ENCODE data around the gene MAP6.
A peak's percentile ranks its signal among the peaks of the same experiment; 100 is the strongest.
"Not testable (repeated sequence)": the region's sequence is repeated elsewhere in the genome, so short reads cannot be mapped to it uniquely, and the experiment has no call there.

The MAP6 gene

DNA sequence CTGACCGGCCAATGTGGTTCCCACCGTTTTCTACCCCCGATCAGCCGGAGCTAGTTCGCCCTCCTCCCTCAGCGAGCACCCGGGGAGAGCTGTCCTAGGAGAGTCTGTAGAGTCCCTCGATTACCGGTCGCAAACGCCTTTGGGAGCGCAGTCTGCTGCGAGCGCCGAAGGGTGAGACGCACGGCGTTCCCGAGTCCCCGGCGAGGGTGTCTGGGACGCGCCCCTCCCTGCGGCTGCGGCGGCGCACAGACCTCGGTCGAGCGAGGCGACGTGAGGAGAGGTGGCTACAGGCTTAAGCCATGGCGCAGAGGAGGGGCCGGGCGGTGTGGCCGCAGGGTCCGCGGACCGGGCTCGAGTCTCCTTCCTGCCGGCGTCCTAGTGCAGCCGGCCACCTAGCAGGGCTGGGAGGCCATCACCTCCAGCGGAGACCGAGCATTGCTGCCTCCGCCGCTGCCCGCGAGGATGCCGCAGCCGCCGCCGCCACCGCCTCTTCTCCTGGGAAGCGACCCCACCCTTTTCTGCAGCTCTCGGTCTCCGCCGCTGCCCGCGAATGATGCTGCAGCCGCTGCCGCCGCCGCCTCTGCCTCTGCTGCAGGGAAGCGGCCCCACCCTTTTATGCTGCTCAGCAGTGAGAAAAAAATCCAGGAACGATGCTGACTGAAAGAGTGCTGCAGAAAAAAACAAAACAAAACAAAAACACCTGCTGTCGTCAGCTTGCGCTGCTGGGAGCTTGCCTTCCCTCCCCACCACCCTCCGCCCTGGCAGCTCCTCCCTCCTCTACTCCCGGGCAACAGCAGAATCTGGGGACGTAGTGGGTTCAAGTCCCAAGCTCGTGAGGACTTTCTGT is at the start of gene MAP6:
Gene MAP6, minus strand, starts transcription at position 588 of the 847 bp plus-strand sequence. CDS start 669 bp downstream, outside the sequence.
- DNase-seq (ENCODE audit: low spot score): no peak

DNA sequence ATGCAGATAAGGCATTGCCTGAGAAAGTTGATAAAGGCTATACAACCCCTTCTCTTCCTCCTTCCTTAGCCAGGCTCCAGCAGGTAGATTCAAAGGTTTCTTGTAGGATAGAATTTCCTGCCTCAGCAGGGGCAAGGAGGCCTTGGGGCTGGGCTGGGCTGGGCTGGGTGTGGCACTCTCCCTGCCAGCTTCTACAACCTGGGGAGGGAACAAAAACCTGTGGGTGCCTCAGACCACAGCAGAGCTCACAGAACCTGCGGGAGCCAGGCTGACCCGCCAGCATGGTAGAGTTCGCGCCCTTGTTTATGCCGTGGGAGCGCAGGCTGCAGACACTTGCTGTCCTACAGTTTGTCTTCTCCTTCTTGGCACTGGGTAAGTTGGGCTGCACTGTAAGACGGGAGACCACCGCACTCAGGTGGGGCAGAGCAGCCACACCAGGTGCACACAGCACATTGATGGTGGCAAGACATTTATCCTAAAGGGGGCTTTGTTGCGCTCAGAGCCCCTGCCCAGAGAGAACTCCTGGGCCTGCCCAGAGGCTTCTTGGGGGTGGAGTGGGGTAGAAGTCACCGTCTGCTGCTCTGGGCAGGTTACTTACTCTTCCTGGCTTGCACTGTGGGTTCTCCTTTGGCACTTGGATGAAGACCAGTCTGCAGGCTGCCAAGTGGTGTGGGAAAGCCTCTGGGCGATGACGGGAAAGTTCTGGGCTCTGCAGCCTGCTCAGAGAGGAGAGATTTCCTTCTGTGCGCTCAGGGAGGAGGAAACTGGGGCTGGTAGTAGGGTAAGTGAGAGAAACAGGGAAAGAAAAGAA is 49.0 kb upstream of the MAP6 start, which contains the start of gene MOGAT2:
Gene MOGAT2, plus strand, starts transcription at position 231 of the 811 bp plus-strand sequence. Its CDS starts 51 bp downstream, at position 282.
- DNase-seq (ENCODE audit: low spot score): no peak

DNA sequence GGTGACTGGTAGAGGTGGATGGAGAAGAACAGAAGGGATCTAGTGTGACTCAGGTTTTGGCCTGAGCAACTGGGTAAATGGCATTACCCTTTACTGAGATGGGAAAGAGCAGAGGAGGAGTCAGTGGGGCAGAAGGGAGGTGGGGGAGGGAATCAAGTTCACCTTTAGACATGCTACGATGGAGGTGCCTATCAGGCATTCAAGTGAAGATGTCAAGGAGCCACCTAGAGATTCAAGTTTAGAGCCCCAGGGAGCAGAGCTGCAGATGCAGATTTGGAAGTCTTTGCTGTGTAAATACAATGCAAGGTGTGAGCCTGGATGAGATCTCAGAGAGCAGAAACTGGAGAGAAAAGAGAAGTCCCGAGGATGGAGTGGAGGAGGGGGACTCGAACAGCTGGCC is 47.8 kb upstream of the MAP6 start:
- DNase-seq (ENCODE audit: low spot score): no peak

DNA sequence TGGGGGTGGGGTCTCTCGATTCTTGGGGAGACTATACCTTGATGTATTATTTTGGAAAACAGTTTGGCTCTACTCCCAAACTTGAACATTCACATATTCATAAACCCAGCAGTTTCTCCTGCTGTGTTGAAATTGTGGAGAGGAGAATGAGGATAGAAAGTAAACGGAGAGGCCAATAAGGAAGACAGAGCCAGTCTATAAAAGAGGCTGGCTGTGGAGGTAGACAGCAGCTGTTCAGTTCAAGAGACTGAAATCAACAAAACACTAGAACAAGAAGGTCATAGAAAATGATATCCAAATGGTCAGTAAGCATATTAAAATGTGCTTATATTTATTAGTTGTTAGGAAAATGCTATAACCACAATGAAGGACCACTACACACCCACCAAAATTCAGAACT is 46.9 kb upstream of the MAP6 start:
- no peak for DNase-seq (ENCODE audit: low spot score)

DNA sequence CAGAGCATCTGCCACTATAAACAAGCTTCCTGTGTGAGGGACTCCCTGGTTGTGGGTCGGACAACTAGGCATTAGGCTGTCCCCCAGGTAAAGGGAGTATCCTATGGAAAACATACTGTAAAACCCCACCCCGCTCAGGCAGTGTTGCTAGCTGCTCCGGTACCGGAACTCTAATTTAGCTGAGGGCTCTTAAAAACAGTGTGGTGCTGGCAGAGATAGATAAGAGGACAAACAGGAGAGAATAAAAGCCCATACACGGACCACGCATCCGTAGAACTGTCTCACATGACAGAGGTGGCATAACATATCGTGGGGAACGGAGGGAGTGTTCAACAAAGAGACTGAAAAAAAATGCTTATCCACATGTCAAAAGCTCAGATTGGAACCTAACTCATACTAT is 45.4 kb upstream of the MAP6 start:
- DNase-seq (ENCODE audit: low spot score): no peak

DNA sequence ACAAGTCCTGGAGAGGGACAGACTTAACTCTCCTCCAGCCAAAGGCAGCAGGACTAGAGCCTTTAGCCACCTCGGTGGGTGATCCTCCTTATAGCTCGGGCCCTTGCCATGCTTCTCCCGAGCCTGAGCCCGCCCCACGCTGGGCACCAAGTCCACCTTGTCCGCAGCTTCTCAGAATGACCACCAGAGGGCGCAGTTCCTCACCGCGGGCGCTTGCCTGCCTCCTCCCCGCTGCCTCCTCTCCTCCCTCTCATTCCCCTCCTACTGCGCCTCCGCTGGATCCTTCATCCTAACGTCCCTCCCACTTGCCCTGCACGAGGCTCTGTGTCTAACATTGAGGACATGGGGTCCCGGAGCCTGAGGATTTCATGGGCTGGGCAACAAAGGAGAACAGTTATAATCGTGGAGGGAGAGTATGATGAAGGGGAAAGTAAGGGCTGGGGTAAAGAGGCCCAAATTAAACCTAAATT is 37.5 kb upstream of the MAP6 start:
- DNase-seq (ENCODE audit: low spot score): peak; percentile 70

DNA sequence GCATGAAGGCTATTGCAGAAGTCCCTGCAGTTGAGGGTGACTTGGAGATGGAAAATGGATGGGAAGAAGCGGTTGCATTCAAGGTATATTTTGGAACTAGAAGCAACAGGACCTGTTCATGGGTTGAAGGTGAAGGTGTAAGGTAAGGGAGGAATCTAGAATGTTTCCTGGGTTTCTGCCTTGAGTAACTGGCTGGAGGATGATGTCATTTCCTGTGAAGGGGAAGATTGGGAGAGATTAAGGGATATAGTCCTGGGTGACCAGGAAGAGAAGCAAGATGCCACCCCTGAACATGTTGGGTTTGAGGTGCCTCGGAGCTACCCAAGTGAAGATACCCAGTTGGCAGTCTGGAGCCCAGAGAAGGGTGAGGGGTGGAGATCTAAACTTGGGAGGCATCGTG is 36.7 kb upstream of the MAP6 start:
- no peak for DNase-seq (ENCODE audit: low spot score)

DNA sequence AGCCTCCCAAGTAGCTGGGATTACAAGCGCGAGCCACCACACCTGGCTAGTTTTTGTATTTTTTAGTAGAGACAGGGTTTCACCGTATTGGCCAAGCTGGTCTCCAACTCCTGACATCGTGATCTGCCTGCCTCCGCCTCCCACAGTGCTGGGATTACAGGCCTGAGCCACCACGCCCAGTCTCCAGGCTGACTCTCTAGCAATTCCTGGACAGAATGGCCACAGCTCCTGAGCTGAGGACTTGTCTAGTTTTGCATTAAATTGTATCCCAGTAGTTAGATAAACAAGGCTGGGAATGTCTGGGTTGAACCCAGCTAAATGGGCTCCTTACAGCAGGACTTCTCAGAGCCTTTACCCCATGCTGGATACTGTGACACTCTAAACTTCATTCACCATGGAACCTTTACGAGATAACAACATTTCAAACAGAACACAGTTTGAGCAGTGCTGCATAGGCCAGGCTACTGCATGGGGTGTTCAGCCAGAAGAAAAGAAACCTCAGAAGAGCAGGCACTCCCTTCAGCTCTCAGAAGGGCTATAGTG is 34.9 kb upstream of the MAP6 start:
- DNase-seq (ENCODE audit: low spot score): no peak

DNA sequence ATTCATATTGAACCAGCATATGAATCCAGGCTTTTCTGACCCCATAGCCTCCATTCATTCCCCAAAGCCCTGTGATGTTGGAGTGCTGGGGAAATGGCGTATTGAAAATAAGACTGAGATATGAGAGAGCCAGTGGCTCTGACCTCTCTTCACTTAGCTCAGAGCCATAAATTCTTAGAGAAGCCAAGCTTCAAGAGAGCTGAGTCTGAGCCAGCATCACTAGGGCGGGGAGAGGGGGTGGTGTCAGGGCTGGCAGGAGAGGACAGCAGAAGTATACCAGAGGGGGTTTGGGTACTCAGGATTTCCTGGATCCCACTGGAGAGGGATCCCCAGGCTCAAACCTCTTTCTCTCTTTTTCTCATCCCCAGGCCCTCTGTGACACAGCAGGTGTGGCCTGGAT is 32.1 kb upstream of the MAP6 start:
- DNase-seq (ENCODE audit: low spot score): no peak

DNA sequence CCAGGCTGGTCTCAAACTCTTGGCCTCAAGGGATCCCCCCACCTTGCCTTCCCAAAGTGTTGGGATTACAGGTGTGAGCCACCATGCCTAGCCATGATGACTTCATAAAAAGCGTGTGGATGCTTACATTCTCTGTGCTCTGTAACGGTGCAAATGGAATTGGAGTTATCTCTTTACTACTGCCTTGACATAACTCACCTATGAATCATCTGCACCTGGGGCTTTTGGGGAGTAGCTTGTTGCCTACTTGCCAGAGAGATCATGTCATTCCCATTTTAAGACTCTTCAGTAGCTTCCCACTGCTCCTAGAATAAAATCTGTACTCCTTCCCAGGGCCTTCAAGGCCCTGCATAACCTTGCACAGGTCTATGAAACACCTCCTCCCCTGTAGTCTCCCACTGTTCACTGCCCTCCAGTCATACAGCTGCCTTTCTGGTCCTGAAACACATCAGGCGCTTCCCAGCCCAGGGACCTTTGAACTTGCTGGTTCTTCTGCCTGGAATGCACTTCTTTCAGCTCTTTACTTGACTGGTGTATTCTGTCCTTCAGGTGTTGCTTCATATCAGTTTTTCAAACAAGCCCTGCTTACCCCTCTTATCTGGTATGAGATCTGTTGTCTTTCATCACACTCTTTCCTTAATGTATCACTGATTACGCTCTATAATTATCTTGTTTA is 29.2 kb upstream of the MAP6 start:
- no peak for DNase-seq (ENCODE audit: low spot score)

DNA sequence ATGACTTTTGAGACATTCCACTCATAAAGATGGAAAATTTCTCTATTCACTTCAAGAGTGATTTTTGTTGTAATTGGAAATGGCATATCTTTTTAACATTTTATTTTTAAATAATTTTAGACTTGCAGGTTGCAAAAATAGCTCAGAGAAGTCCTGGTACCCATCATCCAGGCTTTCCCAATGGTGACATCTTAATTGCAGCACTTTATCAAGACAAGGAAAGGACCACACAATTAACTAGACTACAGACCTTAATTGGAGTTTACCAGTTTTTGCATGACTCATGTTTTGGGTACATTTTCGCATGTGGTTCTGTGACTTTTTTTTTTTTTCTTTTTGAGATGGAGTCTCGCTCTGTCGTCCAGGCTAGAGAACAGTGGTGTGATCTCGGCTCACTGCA is 23.0 kb upstream of the MAP6 start:
- no peak for DNase-seq (ENCODE audit: low spot score)

DNA sequence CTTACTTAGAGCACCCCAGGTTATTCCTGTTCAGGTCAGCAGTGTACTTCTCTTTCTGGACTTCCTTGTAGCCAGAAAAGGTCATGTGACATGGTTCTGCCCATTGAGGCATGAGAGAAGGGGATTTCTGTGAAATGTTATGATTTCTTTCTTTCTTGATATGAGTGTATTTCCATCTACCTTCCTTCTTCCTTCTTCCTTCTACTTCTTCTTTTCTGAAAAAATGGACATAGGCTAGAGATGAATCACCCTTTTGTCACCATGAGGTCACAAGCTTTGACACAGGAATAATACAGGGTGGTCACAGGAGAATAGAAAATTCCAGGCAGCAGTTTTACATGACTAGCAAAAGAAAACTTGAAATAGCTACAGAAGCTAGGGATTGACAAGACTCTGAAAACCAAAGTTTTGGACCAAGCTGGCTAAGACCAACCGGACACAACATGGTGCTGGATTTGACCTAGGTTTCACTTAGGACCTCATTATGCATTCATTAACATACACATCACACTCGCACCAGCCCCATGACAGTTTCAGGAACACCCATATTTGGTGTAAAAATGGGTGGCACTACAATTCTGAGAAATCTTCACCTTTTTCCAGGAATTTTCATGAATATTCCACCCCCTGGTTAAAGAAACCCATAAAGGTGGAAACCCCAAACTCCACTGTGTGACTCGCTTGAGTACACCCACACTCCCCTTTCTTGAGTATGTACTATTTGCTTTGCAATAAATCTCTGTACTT is 21.2 kb upstream of the MAP6 start:
- peak; percentile 41 for DNase-seq (ENCODE audit: low spot score)

DNA sequence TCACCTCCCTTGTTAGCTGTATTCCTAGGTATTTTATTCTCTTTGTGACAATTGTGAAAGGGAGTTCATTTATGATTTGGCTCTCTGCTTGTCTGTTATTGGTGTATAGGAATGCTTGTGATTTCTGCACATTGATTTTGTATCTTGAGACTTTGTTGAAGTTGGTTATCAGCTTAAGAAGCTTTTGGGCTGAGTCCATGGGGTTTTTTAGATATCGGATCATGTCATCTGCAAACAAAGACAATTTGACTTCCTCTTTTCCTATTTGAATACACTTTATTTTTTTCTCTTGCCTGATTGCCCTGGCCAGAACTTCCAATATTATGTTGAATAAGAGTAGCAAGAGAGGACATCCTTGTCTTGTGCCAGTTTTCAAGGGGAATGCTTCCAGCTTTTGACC is 15.0 kb upstream of the MAP6 start:
- DNase-seq (ENCODE audit: low spot score): not testable (repeated sequence)

DNA sequence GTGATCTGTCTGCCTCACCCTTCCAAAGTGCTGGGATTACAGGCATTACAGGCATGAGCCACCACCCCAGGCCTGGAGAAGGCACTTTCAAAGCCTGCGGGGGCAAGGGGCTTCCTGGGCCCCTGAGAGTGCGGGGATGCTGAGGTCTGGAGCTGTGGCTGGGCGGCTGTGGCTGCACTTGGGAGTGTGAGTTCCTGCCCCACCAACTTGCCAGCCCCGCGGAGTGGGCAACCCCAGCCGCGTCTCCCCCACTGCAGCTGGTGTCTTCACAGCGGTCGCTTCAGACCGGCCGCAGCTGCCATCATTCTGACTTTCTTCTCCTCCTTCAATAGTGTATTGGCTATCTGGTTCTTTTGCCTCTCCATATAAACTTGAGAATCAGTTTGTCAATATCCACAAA is 10.7 kb upstream of the MAP6 start:
- DNase-seq (ENCODE audit: low spot score): no peak

DNA sequence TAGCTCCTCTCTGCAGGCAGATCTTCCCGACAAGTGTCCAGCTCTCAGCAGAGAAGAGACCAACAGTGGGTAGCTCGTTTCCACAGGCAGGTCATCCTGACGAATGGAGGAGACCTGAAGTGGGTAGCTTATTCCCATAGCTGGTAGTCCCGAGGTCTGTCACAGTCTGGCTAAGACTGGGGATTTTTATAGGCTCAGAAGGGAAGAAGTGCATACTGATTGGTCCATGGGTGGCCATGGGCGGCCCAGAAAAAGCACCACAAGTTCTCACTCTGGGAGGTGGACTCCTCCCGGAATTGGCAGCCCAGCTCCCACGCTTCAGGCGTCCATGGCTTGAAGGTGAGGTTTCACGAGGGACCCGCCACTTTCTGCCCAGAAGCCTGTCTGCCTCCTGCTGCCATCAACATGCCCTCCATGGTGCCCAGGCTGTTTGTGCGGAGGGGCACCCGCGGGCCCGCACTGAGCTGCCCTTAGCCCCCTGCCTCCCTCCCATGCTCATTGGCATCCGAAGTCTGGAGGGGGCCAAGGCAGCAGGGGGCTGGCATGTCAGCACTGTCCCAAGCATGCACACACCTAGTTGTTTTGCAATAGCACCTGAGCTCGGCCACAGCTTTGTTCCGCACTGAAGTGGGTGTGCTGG is 9.9 kb upstream of the MAP6 start:
- no peak for DNase-seq (ENCODE audit: low spot score)

DNA sequence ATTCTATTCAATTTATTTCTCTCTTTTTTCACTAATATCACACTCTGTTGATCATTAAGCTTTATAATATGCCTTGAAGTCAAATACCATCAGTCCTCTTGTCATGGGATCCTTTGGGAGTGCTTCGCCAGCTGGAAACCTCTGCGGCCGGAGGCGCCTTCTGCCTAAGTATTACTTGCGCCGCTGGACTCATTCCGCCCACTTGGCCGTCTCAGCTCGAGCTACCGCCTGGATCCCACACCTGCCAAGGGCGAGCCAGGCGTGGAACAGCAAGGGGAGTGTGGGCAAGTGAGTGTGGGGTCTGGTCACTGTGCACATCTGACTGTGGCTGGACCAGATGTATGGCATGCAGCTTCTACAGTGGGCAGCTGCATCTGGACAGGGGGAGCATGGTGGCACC is 9.1 kb upstream of the MAP6 start:
- DNase-seq (ENCODE audit: low spot score): no peak

DNA sequence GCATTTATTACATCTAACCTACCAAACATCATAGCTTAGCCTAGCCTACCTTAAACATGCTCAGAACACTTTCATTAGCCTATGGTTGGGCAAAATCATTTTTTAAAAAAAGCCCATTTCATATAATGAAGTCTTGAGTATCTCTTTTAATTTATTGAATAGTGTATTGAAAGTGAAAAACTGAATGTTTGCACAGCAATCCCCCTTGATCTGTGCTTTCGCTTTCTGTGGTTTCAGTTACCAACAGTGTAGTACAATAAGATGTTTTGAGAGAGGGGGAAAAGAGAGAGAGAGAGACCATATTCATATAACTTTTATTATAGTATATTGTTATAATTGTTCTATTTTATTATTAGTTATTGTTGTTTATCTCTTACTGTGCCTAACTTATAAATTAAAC is 8.4 kb upstream of the MAP6 start:
- no peak for DNase-seq (ENCODE audit: low spot score)

DNA sequence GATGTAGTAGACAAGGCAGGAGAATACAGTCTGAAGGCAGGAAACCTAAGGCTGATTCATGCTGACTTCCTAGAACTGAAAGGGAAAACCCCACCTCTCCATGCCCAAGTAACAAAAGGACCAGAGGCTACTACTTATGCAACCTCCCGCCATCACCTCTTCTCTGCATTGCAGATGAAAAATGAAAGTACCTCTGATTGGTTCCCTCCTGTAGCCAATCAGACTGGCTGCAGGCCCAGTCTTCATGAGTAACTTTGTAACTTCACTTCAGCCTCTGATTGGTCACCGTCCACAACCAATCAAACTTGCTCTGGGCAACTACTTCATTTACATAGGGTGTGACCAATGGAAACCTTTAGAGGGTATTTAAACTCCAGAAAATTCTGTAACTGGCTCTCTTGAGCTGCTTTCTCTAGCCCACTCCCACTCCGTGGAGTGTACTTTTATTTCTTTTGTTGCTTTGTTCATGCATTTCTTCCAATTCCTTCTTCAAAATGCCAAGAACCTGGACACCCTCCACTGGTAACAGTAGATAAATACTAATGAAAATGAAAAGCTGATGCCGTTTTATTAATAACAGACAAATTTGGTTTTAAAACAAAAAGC is 5.2 kb upstream of the MAP6 start:
- peak; percentile 93 for DNase-seq (ENCODE audit: low spot score)

DNA sequence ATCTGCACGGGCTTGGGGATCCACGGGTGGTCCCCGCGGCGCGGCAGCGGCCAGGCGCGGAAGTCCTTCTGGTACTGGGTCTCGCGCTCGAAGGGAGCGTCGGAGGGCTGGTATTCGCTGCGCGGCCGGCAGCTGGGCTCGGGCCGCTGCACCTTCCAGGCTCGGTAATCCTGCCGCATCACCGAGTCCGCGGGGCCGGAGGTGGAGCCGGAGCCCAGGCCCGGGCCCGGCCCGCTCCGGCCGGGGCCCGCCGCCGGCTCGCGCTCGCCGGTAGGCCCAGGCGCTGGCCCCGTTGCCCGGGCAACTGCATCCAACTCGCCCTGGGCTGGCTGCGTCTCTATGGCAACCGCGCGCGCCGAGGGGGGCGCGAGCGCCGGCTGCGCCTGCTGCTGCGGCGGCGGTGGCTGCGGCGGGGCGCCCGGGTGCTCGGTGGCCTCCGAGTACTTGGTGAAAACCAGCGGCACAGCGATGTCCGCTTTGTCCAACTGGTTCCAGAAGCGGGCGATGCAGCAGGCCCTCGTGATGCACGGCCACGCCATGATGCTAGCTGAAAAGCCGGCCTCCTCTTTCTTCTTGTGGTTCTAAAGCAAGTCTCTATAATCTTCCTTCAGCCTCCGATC is 897 bp downstream of the MAP6 start:
- no peak for DNase-seq (ENCODE audit: low spot score)

DNA sequence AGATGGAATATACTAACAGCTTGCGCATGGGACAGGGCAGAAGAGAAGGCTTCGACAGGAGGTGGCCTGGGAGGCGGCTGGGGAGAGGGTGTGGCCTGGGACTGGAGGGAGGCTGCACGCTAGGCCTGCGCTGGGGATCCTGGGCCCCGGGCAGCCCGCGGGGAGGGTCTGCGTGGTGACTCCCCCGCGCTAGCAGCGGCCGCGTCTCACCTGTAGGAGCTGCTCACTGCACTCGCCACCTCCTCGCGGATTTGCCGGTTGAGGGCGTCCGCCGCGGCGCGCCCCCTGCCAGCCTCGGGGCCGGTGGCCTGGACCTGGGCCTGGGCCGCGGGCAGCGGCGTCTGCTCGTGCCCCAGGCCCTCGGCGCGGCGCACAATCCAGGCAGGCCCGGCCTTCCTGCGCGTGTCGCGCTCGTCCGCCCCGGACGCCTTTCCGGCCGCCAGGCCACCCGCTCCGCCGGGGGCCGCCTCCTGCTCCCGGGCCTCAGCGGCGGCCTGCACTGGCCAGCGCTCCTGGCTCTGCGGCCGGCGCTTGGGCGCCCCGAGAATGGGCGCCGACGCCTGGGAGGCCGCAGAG is 1.5 kb downstream of the MAP6 start:
- DNase-seq (ENCODE audit: low spot score): no peak
